ENCODE data around the gene KIN.

GRCh38 chr10:7811000-7811399 is 23.2 kb upstream of the KIN start:
- no peak for TF ChIP-seq CTCF (conservative IDR thresholded peaks at IDR 0.05 in 1 of 2, IDR thresholded peaks at IDR 0.05 in 1 of 2; ENCODE audit: extremely low read depth in 1 of 2, insufficient read depth in 1 of 2, low read depth in 1 of 2, low read length in 2 of 2)
- no peak for TF ChIP-seq EZH2 (IDR thresholded peaks at IDR 0.05; ENCODE audit: borderline replicate concordance, low read length)

All from mammary epithelial cell (primary cell).